BJ (cell line): Measurements from ENCODE around the gene ARMCX1. TPM values are rescaled to one million over a fixed set of nuclear protein-coding genes. Genes with fewer than 3 reads are reported as not detected.
"Not testable (repeated sequence)": the region's sequence is repeated elsewhere in the genome, so short reads cannot be mapped to it uniquely, and the experiment has no call there.

ENCODE experiments used
- CTCF ChIA-PET: fragments of 350-600 bp; formaldehyde crosslinking; extraction: SDS; loops from one replicate; lab custom pipeline; 2021; ENCODE audit warnings: antibody characterized with exemption, inconsistent platforms; lab: Yijun Ruan, JAX
- POLR2A ChIA-PET: fragments of 300-600 bp; sonication (Branson Sonifier 250); formaldehyde crosslinking; extraction: SDS; loops from one replicate; lab custom pipeline; 2021; ENCODE audit warnings: antibody characterized with exemption; lab: Charles Lee
- DNase-seq: peaks from one replicate; pipeline ENCODE4 v3.0.0-alpha.2; 2011; ENCODE audit warnings: low read depth
- H3K27me3 ChIP-seq: 2 replicates; pipeline ENCODE4 v1.6.0; 2011; ENCODE audit warnings: low read length; ENCODE audit not compliant: control insufficient read depth, insufficient read depth
- H3K36me3 ChIP-seq: 2 replicates; pipeline ENCODE4 v1.5.1; 2011; ENCODE audit warnings: low read length; ENCODE audit not compliant: control insufficient read depth, insufficient read depth
- H3K4me3 ChIP-seq: 2 replicates; pipeline ENCODE4 v1.5.1; 2011; ENCODE audit warnings: low read depth, mild to moderate bottlenecking, control low read depth, low read length
- polyA plus RNA-seq: library from polyadenylated mRNA; depleted of rRNA; stranded (reverse); fragments of >200 nt; gene quantifications from 2 replicates; pipeline ENCODE4 v1.2.3, GENCODE V29; 2011
- TF ChIP-seq, protein P1 (sequence below): IDR thresholded peaks from 2 replicates; pipeline ENCODE4 v1.5.1; 2011; ENCODE audit warnings: low read depth, mild to moderate bottlenecking, control low read depth, inconsistent platforms, low read length, moderate library complexity; ENCODE audit not compliant: insufficient read depth

The ARMCX1 gene
- polyA plus RNA-seq, 1 experiment: 18.9 TPM

DNA sequence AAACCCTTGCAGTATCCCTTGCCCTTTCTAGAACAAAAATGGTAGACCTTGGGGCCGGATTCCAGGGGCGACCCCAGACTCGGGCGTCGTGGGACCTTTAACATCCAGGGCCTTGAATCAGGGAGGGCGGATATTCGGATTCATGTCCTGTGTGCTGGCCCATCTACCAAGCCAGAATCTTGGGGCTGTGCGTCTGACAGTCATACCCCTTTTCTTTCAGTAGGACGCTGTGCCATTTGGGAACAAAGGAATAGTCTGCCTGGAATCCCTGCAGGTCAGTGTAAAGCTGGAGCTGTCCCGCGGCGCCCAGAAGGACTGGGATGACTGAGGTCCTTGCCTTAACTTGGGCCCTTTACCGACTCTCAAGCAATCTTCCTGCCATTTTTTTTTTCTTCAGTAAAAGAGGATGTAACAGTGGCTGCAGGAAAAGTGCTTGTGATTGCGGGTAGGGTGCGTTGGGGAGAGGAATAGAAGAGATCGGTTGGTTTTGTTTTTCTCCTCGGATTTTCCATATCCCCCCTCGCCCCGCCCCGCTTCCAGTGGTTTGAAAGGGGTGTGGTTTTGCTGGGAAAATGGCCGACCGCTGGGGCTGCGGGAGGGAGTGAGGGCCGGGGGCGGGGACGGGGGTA lies 518 bp downstream of the ARMCX1 start:
- POLR2A ChIA-PET: no interaction called here
- H3K4me3 ChIP-seq: peak overlapping the region; percentile 51
- no peaks in the 10 kb centered on the region; the same call in 1 of the 2 replicates for H3K36me3 ChIP-seq
- DNase-seq: no peak
- TF ChIP-seq, protein P1, sequence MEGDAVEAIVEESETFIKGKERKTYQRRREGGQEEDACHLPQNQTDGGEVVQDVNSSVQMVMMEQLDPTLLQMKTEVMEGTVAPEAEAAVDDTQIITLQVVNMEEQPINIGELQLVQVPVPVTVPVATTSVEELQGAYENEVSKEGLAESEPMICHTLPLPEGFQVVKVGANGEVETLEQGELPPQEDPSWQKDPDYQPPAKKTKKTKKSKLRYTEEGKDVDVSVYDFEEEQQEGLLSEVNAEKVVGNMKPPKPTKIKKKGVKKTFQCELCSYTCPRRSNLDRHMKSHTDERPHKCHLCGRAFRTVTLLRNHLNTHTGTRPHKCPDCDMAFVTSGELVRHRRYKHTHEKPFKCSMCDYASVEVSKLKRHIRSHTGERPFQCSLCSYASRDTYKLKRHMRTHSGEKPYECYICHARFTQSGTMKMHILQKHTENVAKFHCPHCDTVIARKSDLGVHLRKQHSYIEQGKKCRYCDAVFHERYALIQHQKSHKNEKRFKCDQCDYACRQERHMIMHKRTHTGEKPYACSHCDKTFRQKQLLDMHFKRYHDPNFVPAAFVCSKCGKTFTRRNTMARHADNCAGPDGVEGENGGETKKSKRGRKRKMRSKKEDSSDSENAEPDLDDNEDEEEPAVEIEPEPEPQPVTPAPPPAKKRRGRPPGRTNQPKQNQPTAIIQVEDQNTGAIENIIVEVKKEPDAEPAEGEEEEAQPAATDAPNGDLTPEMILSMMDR: no peak
- no peaks in the 10 kb centered on the region for H3K27me3 ChIP-seq
- CTCF ChIA-PET: interaction anchor here (0.7 kb wide), 1 partner anchor 53 kb away, joined by 8 read pairs; no protein-coding TSS in a partner anchor

DNA sequence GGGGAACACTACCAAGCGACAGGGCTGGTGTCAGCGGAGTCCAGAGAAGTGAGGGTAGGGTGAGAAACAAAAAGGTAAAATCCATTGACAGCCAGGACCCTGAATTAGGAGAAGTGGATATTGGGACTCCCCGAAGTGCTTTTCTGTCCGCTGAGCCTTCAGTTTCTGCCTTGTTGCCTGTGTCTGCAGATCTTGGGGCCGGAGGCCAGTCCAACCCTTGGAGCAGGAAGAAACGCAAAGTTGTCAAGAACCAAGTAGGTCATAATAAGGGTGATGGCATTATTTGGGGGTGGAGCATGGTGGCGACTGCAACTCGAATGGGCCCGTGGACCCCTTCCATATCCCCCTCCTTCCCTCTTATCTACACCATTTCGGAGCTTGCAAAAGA lies 1.0 kb downstream of the ARMCX1 start:
- H3K4me3 ChIP-seq: peak overlapping the region; percentile 51
- ChIA-PET CTCF (no interaction called here), POLR2A (no interaction called here)
- no peaks in the 10 kb centered on the region for H3K27me3 ChIP-seq
- no peak for DNase-seq
- TF ChIP-seq, protein P1: no peak
- no peaks in the 10 kb centered on the region; the same call in 1 of the 2 replicates for H3K36me3 ChIP-seq

DNA sequence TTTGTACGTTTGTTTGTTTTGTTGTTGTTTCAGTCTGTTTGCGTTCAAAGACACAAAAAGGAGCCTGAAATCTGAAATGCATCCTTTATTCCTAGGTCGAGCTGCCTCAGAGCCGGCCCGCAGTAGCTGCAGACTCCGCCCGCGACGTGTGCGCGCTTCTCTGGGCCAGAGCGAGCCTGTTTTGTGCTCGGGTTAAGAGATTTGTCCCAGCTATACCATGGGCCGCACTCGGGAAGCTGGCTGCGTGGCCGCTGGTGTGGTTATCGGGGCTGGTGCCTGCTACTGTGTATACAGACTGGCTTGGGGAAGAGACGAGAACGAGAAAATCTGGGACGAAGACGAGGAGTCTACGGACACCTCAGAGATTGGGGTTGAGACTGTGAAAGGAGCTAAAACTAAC lies 2.4 kb downstream of the ARMCX1 start:
- Histone ChIP-seq H3K4me3 (no peak overlapping the region), H3K36me3 (no peaks in the 10 kb centered on the region; the same call in 1 of the 2 replicates), H3K27me3 (no peaks in the 10 kb centered on the region)
- DNase-seq: no peak
- CTCF ChIA-PET: interaction anchor here (1.0 to 1.3 kb wide), 3 partner anchors 8 to 90 kb away, joined by 3 read pairs; no protein-coding TSS in a partner anchor
- POLR2A ChIA-PET: no interaction called here
- TF ChIP-seq, protein P1: no peak

DNA sequence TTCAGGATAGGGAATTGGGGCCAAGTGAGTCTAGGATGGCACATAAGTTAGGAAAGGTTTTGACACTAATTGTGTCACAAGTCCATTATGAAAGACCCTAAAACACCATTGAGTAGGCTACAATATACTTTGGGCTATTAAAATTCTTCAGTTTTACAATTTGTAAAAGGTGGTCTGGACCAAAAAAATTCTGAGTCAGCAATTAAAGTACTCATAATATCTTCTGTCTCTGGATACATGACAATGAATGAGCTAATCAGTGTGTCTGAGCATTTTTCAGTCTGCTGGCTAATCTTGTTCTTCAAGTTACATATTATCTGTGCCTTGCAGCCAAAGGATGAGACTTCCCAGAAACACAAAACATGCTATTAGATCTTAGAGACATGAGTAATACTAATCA lies 14.3 kb downstream of the ARMCX1 start:
- Histone ChIP-seq H3K4me3 (no peak overlapping the region), H3K36me3 (no peaks in the 10 kb centered on the region), H3K27me3 (no peaks in the 10 kb centered on the region)
- POLR2A ChIA-PET: no interaction called here
- DNase-seq: no peak
- TF ChIP-seq, protein P1: no peak
- CTCF ChIA-PET: no interaction called here

DNA sequence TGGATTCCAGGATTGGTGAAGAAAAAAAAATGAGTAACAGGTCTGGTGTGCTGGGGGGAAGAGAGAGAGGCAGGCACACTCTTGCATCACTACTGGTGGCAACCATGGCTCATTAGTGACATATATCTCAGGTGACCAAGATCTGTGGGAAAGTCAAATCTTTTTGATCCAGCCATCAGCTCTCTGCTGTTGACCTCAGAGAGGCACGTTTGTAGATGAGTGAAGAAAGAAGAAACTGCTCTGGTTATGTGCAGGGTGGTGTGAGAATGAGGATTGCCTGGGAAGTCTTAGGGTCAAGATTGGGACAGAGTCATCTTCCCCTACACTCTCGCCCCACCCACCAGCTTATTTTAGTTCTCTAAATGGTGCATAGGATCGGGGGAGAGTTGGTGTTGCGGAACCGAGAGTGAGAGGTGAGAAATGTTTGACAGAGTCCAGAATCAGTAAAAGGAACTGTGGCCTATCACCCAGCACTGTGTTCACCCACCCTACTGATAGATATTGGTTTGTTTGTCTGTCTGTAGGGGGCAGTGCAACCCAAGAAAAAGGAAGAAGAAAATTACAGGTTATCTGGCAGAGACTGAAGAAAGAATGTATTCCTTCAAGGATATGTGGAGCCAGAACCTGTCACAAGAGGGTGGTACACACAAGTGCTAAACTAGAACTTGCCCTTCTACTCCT lies 45.5 kb downstream of the ARMCX1 start:
- TF ChIP-seq, protein P1: peak; percentile 64
- Histone ChIP-seq H3K27me3 (no peaks in the 10 kb centered on the region), H3K36me3 (no peaks in the 10 kb centered on the region), H3K4me3 (no peak overlapping the region)
- DNase-seq: no peak
- CTCF ChIA-PET: interaction anchor here (1.1 to 2.6 kb wide), 2 partner anchors 163 to 207 kb away, joined by 3 to 14 read pairs; no protein-coding TSS in a partner anchor
- POLR2A ChIA-PET: no interaction called here

DNA sequence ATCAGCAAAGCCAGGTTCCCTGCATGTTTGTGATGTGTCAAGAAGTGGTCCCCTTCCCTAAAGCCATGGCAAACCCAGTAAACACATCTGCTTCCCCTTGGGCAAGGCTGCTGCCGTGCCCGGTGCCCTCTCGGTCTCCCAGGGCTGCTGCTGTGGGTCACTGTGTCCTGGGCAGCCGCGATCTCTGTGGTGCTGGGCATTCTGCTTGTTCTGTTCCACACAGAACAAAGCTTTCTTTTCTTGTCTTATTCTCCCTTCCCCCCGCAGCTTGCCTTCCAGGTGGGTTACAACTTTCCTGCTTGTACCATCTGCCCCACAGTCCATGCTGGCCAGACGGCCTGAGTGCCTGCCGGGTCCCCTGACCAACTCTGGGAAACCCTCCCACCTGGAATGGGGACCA lies 49.2 kb downstream of the ARMCX1 start:
- H3K4me3 ChIP-seq, H3K27me3 ChIP-seq, DNase-seq, H3K36me3 ChIP-seq, POLR2A ChIA-PET, CTCF ChIA-PET: not testable (repeated sequence)
